IPS DF 6.9 (cell line): ENCODE results near the gene CORO1C.

ENCODE experiments used
- DNase-seq: peaks from one replicate; pipeline ENCODE4 v3.0.0-alpha.2; 2013; ENCODE audit warnings: low read depth, low spot score
- H3K27ac ChIP-seq: one replicate; pipeline ENCODE4 v1.5.1; 2013; ENCODE audit warnings: low read length, control low read depth
- H3K27me3 ChIP-seq: 2 replicates; pipeline ENCODE4 v1.6.1; 2013; ENCODE audit warnings: mild to moderate bottlenecking, low read length; ENCODE audit not compliant: control insufficient read depth, insufficient read depth
- H3K36me3 ChIP-seq: 2 replicates; pipeline ENCODE4 v1.6.1; 2013; ENCODE audit warnings: low read length; ENCODE audit not compliant: control insufficient read depth, insufficient read depth
- H3K4me1 ChIP-seq: 2 replicates; pipeline ENCODE4 v1.6.1; 2013; ENCODE audit warnings: low read length; ENCODE audit not compliant: control insufficient read depth, insufficient read depth
- H3K4me3 ChIP-seq: 2 replicates; pipeline ENCODE4 v1.5.1; 2013; ENCODE audit warnings: mild to moderate bottlenecking, low read length
- H3K9me3 ChIP-seq: 2 replicates; pipeline ENCODE4 v1.6.1; 2013; ENCODE audit warnings: low read length, inconsistent platforms; ENCODE audit not compliant: control insufficient read depth, insufficient read depth
- WGBS: extraction: QIAGEN DNeasy Blood & Tissue Kit; methylation state at CpG from one replicate; pipeline ENCODE4 v1.1.7; 2013; ENCODE audit warnings: mixed read lengths, missing lambda C conversion rate; ENCODE audit not compliant: insufficient read length, insufficient coverage; 5-methylcytosine and 5-hydroxymethylcytosine counted together

CORO1C gene

DNA sequence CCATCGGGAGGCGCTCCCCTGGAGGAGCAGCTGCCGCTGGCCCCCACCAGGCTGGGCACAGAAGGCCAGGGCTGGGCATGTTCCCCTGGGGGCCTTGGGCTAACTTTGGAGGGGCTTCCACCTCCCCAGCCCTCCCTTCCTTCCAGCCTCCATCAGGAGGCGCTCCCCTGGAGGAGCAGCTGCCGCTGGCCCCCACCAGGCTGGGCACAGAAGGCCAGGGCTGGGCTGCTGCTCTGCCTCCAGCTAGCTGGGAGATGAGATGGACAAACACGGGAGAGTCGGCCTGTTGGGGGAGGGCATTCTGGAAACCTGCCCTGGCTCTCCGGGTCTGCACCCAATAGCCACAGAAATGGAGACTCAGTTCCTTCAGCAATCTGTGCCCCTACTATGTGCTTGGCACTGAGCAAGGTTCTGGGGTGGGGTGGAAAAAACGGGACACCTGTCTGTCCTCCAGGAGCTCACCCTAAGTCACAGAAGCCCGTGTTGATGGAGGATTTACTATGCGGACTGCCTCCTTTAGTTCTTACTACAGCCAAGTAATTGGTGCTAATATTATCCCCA lies 39.0 kb upstream of the CORO1C start:
- no CpG with 5 or more reads among the region's 11 CpGs for WGBS
- Histone ChIP-seq H3K27ac (no peak overlapping the region), H3K9me3 (no peaks in the 10 kb centered on the region), H3K36me3 (no peaks in the 10 kb centered on the region), H3K4me3 (no peak overlapping the region), H3K4me1 (peaks cover 4% of the 10 kb centered on the region; the same call in 1 of the 2 replicates), H3K27me3 (no peaks in the 10 kb centered on the region)
- no peak for DNase-seq

DNA sequence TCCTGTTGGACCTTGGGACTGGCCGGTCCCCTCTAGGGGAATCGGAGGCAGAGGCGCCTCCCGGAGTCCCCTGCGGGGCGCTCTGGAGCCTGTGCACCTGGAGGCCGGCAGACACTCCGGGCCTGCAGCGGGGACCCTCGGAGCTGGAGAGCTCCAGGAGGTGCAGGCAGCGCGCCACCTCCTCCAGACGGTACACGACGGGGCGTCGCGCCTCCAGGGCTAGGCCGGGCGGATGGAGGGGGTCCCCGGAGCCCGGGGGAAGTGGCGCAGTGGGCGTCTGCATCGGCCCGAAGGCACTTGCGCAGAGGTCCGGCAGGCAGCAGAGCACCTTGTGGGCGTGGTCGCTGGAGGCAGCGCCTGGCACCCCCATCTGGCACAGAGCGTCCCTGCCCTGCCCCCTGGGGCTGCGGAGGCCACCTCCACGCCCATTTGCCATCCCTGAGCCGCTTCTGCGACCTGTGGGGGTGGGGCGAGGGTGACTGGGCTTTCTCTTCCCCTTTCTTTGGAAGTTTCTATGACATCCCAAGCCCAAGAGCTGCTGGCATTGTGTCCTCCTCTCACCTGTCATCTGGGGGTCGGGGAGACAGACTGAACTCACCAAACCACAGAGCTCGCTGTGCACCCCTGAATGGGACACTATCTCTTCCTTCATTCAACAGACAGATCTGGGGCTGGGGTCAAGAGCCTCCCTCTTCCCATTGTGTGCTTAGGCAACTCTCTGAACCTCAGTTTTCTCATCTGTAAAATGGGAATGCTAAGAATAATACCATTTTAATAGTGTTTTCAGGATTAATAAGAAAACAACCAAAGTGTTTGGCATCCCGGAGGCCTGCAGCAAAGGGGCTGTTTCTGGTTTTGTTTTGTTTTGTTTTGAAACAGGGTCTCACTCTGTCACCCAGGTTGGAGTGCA lies 37.5 kb upstream of the CORO1C start:
- Histone ChIP-seq H3K27ac (no peak overlapping the region), H3K4me1 (peaks cover 4% of the 10 kb centered on the region; the same call in 1 of the 2 replicates), H3K27me3 (no peaks in the 10 kb centered on the region), H3K36me3 (no peaks in the 10 kb centered on the region), H3K4me3 (peak overlapping the region; percentile 55; the same call in 1 of the 2 replicates), H3K9me3 (no peaks in the 10 kb centered on the region)
- WGBS, result no CpG with 5 or more reads among the region's 40 CpGs
- DNase-seq, result no peak

DNA sequence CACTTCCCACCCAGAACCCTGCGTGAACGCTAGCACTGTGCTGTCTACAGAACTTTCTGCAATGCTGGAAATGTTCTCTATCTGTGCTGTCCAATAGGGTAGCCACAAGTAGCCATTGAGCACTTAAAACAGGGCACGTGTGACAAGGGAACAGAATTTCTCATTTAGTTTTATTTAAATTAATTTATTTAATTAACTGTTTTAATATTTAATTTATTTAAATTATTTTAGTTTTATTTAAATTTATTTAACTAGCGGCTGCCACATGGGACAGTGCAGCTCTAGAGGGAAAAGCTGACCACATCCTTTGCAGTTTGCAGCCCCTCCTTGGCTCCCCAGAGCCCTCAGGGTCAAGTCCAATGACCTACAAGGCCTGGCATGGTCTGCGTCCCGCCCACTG lies 35.0 kb upstream of the CORO1C start:
- WGBS, result no CpG with 5 or more reads among the region's 6 CpGs
- no peak for DNase-seq
- H3K4me1 ChIP-seq, result no peaks in the 10 kb centered on the region

DNA sequence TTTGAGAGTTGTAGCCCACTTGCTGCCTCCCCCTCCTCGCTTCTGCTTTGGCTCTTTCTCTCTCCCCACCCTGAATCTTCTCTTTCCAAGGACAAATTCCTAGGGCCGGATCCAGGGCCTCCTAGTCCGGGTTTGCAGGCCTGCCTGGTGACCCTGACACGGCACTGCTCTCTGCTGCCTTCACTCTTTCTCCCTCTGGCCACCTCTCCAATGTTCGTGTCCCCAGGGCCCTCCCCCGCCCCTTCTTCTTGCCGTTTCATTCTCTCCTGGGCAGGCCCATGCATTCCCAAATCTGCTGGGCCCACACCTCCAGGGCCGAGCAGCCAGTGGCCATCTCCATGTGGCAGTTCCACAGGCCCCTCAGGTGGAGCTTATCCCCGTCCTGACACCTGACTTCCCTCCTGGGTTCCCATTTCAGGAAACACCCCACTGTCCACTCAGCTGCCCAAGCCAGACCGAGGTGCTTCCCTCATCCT lies 34.0 kb upstream of the CORO1C start:
- H3K4me1 ChIP-seq, result no peaks in the 10 kb centered on the region
- WGBS, result no CpG with 5 or more reads among the region's 10 CpGs

More for the DNA sequence above, 35.0 kb upstream of the CORO1C start:
- no peaks in the 10 kb centered on the region for H3K36me3 ChIP-seq
- no peaks in the 10 kb centered on the region for H3K9me3 ChIP-seq
- H3K27me3 ChIP-seq, result no peaks in the 10 kb centered on the region
- no peak overlapping the region for H3K4me3 ChIP-seq
- H3K27ac ChIP-seq, result no peak overlapping the region

DNA sequence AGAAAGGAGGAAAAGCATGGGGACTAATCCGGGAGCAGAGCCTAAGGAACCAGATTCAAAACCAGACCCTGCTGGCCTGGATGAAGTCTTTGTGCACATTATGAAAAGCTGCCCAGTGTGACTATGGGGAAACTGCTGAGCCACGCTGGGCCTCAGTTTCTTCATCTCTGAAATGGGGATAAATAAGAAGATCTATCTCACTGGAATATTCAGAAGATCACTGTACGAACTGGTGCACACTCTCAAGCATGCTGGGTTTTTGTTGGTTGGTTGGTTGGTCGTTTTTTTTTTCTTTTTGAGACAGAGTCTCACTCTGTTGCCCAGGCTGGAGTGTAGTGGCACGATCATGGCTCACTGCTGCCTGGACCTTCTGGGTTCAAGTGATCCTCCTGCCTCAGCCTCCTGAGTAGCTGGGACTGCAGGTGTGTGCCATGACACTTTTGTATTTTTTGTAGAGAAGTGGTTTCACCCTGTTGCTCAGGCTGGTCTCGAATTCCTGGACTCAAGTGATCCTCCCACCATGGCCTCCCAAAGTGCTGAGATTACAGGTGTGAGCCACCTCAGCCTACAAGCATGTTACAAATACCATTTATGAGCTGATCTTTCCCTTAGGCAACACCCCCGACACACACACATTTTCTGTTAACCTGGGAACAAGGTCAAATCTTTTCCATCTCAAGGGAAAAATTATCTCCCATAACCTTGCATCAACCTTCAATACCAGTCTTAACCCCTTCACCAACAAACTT lies 33.4 kb upstream of the CORO1C start:
- Histone ChIP-seq H3K9me3 (no peaks in the 10 kb centered on the region), H3K36me3 (no peaks in the 10 kb centered on the region), H3K27me3 (no peaks in the 10 kb centered on the region), H3K4me3 (no peak overlapping the region), H3K27ac (no peak overlapping the region), H3K4me1 (no peaks in the 10 kb centered on the region)
- DNase-seq, result no peak
- WGBS, result no CpG with 5 or more reads among the region's 7 CpGs

More for the DNA sequence above, 34.0 kb upstream of the CORO1C start:
- H3K27ac ChIP-seq, result no peak overlapping the region
- no peaks in the 10 kb centered on the region for H3K36me3 ChIP-seq
- no peaks in the 10 kb centered on the region for H3K27me3 ChIP-seq
- no peak overlapping the region for H3K4me3 ChIP-seq
- no peak for DNase-seq
- no peaks in the 10 kb centered on the region for H3K9me3 ChIP-seq

DNA sequence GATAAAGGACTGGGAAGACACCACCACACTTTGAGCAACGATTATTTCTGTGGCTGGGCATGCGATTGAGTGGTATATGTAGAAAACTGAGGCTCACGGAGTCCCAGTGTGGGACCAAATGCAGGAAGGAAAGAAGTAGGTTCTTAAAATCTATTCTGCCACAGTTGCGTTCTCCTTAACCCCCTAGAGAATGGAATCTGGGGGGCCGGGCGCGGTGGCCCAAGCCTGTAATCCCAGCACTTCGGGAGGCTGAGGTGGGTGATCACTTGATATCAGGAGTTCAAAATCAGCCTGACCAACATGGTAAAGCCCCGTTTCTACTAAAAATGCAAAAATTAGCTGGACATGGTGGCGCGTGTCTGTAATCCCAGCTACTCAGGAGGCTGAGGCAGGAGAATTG lies 29.9 kb upstream of the CORO1C start:
- WGBS, result no CpG with 5 or more reads among the region's 11 CpGs
- H3K4me3 ChIP-seq, result no peak overlapping the region
- no peaks in the 10 kb centered on the region for H3K4me1 ChIP-seq
- H3K27me3 ChIP-seq, result no peaks in the 10 kb centered on the region
- no peaks in the 10 kb centered on the region for H3K9me3 ChIP-seq
- no peaks in the 10 kb centered on the region for H3K36me3 ChIP-seq
- DNase-seq, result no peak
- no peak overlapping the region for H3K27ac ChIP-seq

DNA sequence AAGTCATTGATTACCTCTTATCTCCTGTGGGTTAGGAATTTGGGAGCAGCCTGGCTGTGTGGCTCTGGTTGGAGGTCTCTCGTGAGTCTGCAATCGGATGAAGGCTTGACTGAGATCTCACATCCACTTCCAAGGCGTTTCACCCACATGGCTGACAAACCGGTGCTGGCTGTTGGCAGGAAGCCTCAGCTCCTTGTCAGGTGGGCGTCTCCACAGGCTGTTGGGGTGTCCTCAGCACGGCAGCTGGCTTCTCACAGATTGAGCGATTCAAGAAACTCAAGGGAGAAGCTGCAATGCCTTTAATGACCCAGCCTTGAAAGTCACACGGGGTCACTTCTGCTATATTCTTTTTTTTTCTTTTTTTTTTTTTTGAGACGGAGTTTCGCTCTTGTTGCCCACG lies 28.6 kb upstream of the CORO1C start:
- Histone ChIP-seq H3K27me3 (no peaks in the 10 kb centered on the region), H3K4me3 (no peak overlapping the region), H3K4me1 (no peaks in the 10 kb centered on the region), H3K27ac (no peak overlapping the region), H3K36me3 (no peaks in the 10 kb centered on the region), H3K9me3 (no peaks in the 10 kb centered on the region)
- no peak for DNase-seq
- no CpG with 5 or more reads among the region's 11 CpGs for WGBS

DNA sequence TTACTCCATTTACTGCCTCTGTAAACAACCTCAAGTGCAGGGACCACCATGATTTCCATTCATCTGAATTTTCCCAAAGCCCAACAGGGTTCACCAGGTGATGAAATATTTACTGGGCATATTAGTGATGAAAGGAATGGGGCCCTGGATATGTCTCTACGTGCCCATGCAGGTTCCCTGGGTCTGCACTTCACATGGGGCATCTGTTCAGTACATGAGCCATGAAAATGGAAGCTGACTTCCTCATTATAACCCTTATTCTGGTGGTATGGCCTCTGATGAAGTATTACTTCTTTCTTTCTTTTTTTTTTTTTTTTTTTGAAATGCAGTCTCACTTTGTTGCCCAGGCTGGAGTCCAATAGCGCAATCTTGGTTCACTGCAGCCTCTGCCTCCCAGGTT lies 26.5 kb upstream of the CORO1C start:
- H3K4me1 ChIP-seq, result no peaks in the 10 kb centered on the region
- no peaks in the 10 kb centered on the region for H3K36me3 ChIP-seq
- no peaks in the 10 kb centered on the region for H3K27me3 ChIP-seq
- DNase-seq, result no peak
- H3K4me3 ChIP-seq, result no peak overlapping the region
- no CpG with 5 or more reads among the region's 2 CpGs for WGBS
- H3K9me3 ChIP-seq, result no peaks in the 10 kb centered on the region
- H3K27ac ChIP-seq, result no peak overlapping the region

DNA sequence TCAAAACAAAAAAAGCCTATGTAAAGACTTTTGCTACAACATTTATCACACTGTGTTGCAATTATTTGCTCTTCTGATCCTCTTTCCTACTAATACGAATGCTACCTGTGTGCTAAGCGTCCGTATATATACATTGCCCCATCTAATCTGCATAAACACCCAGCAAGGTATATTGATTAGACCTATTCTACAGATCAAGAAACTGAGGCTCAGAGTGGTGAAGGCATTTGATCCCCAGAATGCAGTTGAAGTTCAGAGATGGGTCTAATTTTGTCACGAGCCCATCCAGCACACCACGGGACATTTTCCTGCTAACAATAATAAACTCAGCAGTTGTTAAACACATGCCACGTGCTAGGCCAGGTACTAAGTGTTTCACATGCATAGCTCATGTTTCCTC lies 25.1 kb upstream of the CORO1C start:
- WGBS, result no CpG with 5 or more reads among the region's 6 CpGs
- DNase-seq, result no peak
- Histone ChIP-seq H3K4me1 (no peaks in the 10 kb centered on the region), H3K27ac (no peak overlapping the region), H3K36me3 (no peaks in the 10 kb centered on the region), H3K9me3 (no peaks in the 10 kb centered on the region), H3K27me3 (no peaks in the 10 kb centered on the region), H3K4me3 (no peak overlapping the region)

DNA sequence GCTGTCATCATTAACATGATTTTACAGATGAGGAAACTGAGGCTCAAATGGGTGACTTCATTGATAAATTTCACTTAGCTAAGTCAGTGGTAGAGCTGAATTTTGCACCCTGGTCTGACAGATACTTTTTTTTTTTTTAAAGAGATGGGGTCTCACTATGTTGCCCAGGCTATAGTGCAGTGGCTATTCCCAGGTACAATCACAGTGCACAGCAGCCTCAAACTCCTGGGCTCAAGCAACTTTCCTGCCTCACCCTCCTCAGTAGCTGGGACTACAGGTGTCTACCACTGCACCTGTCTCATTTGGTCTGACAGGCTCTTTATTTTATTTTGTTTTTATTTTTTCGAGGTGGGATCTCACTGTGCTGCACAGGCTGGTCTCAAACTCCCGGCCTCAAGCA lies 24.2 kb upstream of the CORO1C start:
- H3K36me3 ChIP-seq, result no peaks in the 10 kb centered on the region
- WGBS, result no CpG with 5 or more reads among the region's 2 CpGs
- H3K4me3 ChIP-seq, result no peak overlapping the region
- H3K27me3 ChIP-seq, result no peaks in the 10 kb centered on the region
- no peak for DNase-seq
- H3K4me1 ChIP-seq, result no peaks in the 10 kb centered on the region
- H3K9me3 ChIP-seq, result no peaks in the 10 kb centered on the region
- no peak overlapping the region for H3K27ac ChIP-seq
